ENCODE measurements around the gene HAP1.

- TF ChIP-seq, protein P1, sequence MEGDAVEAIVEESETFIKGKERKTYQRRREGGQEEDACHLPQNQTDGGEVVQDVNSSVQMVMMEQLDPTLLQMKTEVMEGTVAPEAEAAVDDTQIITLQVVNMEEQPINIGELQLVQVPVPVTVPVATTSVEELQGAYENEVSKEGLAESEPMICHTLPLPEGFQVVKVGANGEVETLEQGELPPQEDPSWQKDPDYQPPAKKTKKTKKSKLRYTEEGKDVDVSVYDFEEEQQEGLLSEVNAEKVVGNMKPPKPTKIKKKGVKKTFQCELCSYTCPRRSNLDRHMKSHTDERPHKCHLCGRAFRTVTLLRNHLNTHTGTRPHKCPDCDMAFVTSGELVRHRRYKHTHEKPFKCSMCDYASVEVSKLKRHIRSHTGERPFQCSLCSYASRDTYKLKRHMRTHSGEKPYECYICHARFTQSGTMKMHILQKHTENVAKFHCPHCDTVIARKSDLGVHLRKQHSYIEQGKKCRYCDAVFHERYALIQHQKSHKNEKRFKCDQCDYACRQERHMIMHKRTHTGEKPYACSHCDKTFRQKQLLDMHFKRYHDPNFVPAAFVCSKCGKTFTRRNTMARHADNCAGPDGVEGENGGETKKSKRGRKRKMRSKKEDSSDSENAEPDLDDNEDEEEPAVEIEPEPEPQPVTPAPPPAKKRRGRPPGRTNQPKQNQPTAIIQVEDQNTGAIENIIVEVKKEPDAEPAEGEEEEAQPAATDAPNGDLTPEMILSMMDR (IDR thresholded peaks at IDR 0.05): no peak
- TF ChIP-seq POLR2A (IDR thresholded peaks at IDR 0.05; ENCODE audit: low read depth): no peak
- no peak for TF ChIP-seq EP300 (IDR thresholded peaks at IDR 0.05)
These were observed 28.9 kb upstream of the HAP1 start for GRCh38 chr17:41763327-41763726.
